Lower lobe of right lung (tissue), 2 donors: Measurements from ENCODE around the gene RNASE4. TPM values are rescaled to one million over a fixed set of nuclear protein-coding genes. Genes with fewer than 3 reads are reported as not detected.

Experiments
- ATAC-seq, 2 donors: fragments of 200-7000 bp; cut with Tn5 transposase; one replicate each; pipeline ENCODE4 v1.9.1; 2020 to 2022; ENCODE audit warnings: mild to moderate bottlenecking in 2 of 2, moderate library complexity in 2 of 2
- DNase-seq: peaks from one replicate; pipeline ENCODE4 v3.0.0-alpha.2; 2020
- H3K27ac ChIP-seq: fragments of 200-600 bp; one replicate; pipeline ENCODE4 v1.8.0; 2022
- H3K27me3 ChIP-seq: fragments of 200-600 bp; one replicate; pipeline ENCODE4 v1.8.0; 2022; ENCODE audit warnings: low read depth
- H3K36me3 ChIP-seq: fragments of 200-600 bp; one replicate; pipeline ENCODE4 v1.8.0; 2022; ENCODE audit warnings: mild to moderate bottlenecking
- H3K4me1 ChIP-seq: fragments of 200-600 bp; one replicate; pipeline ENCODE4 v1.8.0; 2022
- H3K4me3 ChIP-seq: fragments of 200-600 bp; one replicate; pipeline ENCODE4 v1.8.0; 2022; ENCODE audit warnings: mild to moderate bottlenecking
- H3K9me3 ChIP-seq: fragments of 200-600 bp; one replicate; pipeline ENCODE4 v1.8.0; 2022
- CTCF ChIP-seq: fragments of 200-600 bp; IDR thresholded peaks from one replicate; pipeline ENCODE4 v1.8.0; 2022; ENCODE audit warnings: antibody characterized with exemption, mild to moderate bottlenecking
- intact Hi-C: fragments of 100-400 bp; cut with DNase I; formaldehyde crosslinking; loops from one replicate; pipeline ENCODE4 v1.11.0; 2022
- total RNA-seq: library from RNA; stranded (reverse); fragmentation: NEBNext Ultra II Directional; extraction: Animal tissue kit (Norgen Biotek cat#: 25700); gene quantifications from one replicate; pipeline ENCODE4 v1.2.1, GENCODE V29; 2021
- donor health status: DM: no; HTN: yes; CAD: no; lungs with severe emphysema.

RNASE4 gene
- total RNA-seq, 1 donor from 2014 or later: 41.0 TPM

- H3K36me3 ChIP-seq: no peaks in the 10 kb centered on the region
- no peaks in the 10 kb centered on the region for H3K4me1 ChIP-seq
- intact Hi-C loops: no loop called here
- no peaks in the 10 kb centered on the region for H3K27me3 ChIP-seq
- no peaks in the 10 kb centered on the region for H3K9me3 ChIP-seq
- no peak overlapping the region for H3K4me3 ChIP-seq
- ATAC-seq: peak in 1 of 2 donors; percentile 70
- no peak for DNase-seq
- no peak for TF ChIP-seq CTCF
- no peak overlapping the region for H3K27ac ChIP-seq
These were observed 59.2 kb downstream of the RNASE4 start for GRCh38 chr14:20743556-20743955.

- no peak within 1 kb of the TSS for H3K4me3 ChIP-seq
- H3K27me3 ChIP-seq: no peaks in the 10 kb centered on the region
- H3K27ac ChIP-seq: no peak within 1 kb of the TSS
- no peaks in the 10 kb centered on the region for H3K4me1 ChIP-seq
- DNase-seq (no peak), ATAC-seq (no peak)
- H3K36me3 ChIP-seq: no peaks in the 10 kb centered on the region
- TF ChIP-seq CTCF: no peak
- H3K9me3 ChIP-seq: no peaks in the 10 kb centered on the region
- intact Hi-C loops: no loop called here
These were observed 61.4 kb downstream of the RNASE4 start, which contains the start of gene EDDM3A for GRCh38 chr14:20745571-20746358. TSS of gene EDDM3A (plus strand) at chr14:20745887. CDS start at chr14:20747581, 1,694 bp downstream.

GRCh38 chr14:20746566-20746965 lies 62.2 kb downstream of the RNASE4 start:
- no peak for ATAC-seq
- TF ChIP-seq CTCF: no peak
- no peaks in the 10 kb centered on the region for H3K9me3 ChIP-seq
- no peaks in the 10 kb centered on the region for H3K36me3 ChIP-seq
- no peaks in the 10 kb centered on the region for H3K4me1 ChIP-seq
- no peak overlapping the region for H3K27ac ChIP-seq
- no peak overlapping the region for H3K4me3 ChIP-seq
- intact Hi-C loops: no loop called here
- DNase-seq: no peak
- H3K27me3 ChIP-seq: no peaks in the 10 kb centered on the region

- Histone ChIP-seq H3K4me3 (no peak overlapping the region), H3K4me1 (no peaks in the 10 kb centered on the region), H3K27me3 (no peaks in the 10 kb centered on the region), H3K36me3 (no peaks in the 10 kb centered on the region), H3K27ac (no peak overlapping the region), H3K9me3 (peaks cover 15% of the 10 kb centered on the region)
- DNase-seq: no peak
- no peak for TF ChIP-seq CTCF
- intact Hi-C loops: no loop called here
- no peak for ATAC-seq
These were observed 64.1 kb downstream of the RNASE4 start for GRCh38 chr14:20748439-20748838.

- no peak overlapping the region for H3K4me3 ChIP-seq
- no peaks in the 10 kb centered on the region for H3K27me3 ChIP-seq
- TF ChIP-seq CTCF: no peak
- H3K27ac ChIP-seq: no peak overlapping the region
- ATAC-seq: no peak
- H3K4me1 ChIP-seq: no peaks in the 10 kb centered on the region
- H3K9me3 ChIP-seq: peaks cover 15% of the 10 kb centered on the region
- no peak for DNase-seq
- intact Hi-C loops: loop anchor here (10.0 kb wide), 1 partner anchor 105 kb away; no protein-coding TSS in a partner anchor
- no peaks in the 10 kb centered on the region for H3K36me3 ChIP-seq
These were observed 65.8 kb downstream of the RNASE4 start for GRCh38 chr14:20750194-20750593.

Other genes starting within 250 kb of the RNASE4 start
- 0.47 TPM for gene KLHL33, start 248.4 kb upstream of the RNASE4 start, total RNA-seq
- 32.6 TPM for gene OSGEP, start 229.7 kb upstream of the RNASE4 start, total RNA-seq
- gene APEX1, start 229.3 kb upstream of the RNASE4 start, total RNA-seq: 103 TPM
- gene PIP4P1, start 223.1 kb upstream of the RNASE4 start, total RNA-seq: 37.7 TPM
- 28.8 TPM for gene PNP, start 215.2 kb upstream of the RNASE4 start, total RNA-seq
- gene RNASE10, start 179.0 kb upstream of the RNASE4 start, total RNA-seq: 0.44 TPM
- not detected for gene RNASE9, start 123.5 kb upstream of the RNASE4 start, total RNA-seq
- not detected for gene RNASE11, start 96.6 kb upstream of the RNASE4 start, total RNA-seq
- not detected for gene RNASE12, start 93.2 kb upstream of the RNASE4 start, total RNA-seq
- gene OR6S1, start 42.9 kb upstream of the RNASE4 start, total RNA-seq: not detected
- 29.3 TPM for gene ANG, start 4.2 kb downstream of the RNASE4 start, total RNA-seq
- gene EDDM3A, start 61.3 kb downstream of the RNASE4 start, total RNA-seq: not detected
- not detected for gene EDDM3B, start 83.8 kb downstream of the RNASE4 start, total RNA-seq
- gene RNASE6, start 96.7 kb downstream of the RNASE4 start, total RNA-seq: 27.3 TPM
- 694 TPM for gene RNASE1, start 118.3 kb downstream of the RNASE4 start, total RNA-seq
- gene RNASE3, start 206.8 kb downstream of the RNASE4 start, total RNA-seq: not detected